Activated naive CD4-positive, alpha-beta T cell treated with Interleukin-2 at 50 U/mL for 16 hours (primary cell): Measurements from ENCODE around the gene ZNF554.

Experiments used
- DNase-seq: peaks from one replicate; pipeline ENCODE4 v3.0.0-alpha.2; 2020

The ZNF554 gene

DNA sequence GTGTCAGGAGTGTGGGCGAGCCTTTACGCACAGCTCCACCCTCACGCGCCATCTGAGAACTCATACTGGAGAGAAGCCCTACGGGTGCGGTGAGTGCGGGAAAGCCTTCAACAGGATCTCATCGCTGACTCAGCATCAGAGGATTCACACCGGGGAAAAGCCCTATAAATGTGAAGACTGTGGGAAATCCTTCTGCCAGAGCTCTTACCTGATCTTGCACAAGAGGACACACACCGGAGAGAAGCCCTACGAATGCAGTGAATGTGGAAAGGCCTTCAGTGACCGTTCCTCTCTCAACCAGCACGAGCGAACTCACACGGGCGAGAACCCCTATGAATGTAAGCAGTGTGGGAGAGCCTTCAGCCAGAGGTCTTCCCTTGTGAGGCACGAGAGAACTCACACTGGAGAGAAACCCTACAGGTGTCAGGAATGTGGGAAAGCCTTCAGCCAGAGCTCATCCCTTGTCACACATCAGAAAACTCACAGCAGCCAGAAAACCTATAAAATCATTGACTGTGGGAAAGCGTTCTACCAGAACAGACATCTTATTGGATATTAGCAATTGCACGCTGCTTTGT lies 14.7 kb downstream of the ZNF554 start:
- DNase-seq, result no peak

DNA sequence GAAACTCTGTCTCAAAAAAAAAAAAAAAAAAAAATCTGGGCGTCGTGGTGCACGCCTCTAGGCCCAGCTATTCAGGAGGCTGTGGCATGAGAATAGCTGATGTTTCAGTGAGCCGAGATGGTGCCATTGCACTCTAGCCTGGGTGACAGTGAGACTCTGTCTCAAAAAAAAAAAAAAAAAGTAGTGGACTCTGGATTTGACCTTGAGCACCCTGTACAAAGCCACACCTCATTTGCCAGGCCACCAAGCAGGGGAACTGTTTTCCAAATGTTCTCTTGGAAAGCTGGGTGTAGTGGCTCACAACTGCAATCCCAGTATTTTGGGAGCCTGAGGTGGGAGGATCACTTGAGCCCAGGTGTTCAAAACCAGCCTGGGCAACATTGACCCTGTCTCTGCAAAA lies 17.8 kb downstream of the ZNF554 start:
- DNase-seq, result no peak

DNA sequence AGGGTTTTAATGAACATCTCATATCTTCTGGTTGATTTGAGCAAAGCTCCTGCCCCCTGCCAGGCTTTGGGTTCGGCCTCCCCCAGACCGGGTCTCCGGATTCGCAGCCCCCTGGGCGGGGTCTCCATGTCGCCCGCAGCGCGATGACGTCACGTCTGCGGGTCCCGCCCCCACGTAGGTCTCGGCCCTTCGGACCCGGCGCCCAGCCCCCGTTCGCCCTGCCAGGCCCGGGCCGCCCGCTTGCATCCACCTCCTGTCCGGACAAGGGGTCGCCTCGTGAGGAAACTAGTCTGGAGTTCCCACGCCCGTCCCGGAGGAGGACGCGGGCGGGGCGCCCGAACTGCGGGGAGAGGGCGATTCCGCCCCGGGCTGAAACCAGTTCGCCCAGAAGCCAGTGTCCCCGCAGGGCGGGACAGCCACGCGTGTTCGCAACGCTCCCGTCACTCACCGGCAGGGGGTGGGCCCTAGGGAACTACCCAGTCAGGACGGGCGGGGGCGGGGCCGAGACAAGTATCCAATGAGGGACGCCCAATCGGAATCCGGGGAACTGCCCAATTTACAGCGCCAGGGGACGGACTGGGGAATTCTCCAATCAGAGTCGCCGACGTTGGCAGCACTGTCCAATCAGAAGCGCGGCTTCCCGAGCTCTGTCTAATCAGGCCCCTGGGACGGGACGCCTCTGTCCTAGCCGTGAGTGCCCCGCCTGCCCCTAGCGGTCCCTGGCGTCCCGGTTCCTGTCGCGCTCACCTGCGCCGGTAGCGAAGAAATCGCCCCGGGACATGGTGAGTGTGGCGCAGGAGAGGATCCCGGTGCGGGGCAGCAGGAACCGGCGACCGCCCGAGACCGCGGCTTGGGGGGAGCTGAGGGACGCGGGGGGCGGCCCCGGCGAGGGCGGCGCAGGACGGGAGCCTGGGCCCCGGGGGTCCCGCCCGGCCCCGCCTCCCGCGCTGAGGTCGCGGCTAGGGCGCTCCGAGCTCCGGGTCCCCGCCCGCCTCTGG lies 21.4 kb downstream of the ZNF554 start, which contains the start of gene ZNF555:
Gene ZNF555 (plus strand): TSS at position 682 of the 998 bp plus-strand sequence. CDS start 98 bp downstream, at position 780.
- DNase-seq, result peak; percentile 98

DNA sequence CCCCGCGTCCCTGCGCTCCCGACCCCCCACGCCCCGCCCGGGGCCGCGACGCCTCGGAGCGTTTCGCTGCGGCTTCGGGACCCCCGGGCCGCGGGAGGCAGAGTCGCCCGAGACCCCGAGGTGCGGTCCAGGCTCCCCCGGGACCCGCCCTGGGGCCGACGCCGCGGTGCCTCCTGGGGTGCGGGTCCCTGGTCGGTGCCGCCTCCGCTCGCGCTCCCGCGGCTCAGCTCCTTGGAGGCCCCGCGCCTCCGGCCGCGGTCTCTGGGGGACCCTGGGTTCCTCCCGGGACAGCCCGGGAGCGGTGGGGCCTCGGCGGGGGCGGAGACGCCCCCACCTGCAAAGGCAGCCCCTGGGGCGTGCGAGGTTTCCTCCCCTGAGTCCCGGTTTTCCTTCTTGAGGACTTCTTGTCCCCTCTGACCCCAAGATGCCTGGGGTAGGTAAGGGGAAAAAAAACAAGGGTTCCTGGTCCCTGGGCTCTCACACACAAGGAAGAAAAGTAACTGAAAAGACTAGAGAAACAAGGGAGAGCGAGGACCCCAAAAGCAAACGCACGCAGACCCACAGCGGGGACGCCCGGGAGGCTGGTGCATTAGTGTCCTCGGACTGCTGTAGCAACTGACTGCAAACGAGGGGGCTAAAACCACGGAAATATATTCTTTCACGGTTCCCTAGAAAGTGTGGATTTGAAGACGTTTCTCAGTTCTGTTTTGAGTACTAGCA lies 22.3 kb downstream of the ZNF554 start:
- no peak for DNase-seq

DNA sequence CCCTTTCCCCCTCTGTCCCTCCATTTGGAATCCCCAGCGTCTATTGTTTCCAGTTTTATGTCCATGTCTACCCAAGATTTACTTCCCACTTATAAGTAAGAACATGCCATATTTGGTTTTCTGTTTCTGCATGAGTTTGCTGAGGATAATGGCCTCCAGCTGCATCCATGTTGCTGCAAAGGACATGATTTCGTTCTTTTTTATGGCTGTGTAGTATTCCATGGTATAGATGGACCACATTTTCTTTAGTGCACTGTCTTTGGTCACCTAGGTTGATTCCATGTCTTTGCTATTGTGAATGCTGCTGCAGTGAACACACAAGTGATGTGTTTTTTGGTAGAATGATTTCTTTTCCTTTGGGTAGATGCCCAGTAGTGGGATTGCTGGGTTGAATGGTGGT lies 25.4 kb downstream of the ZNF554 start:
- no peak for DNase-seq

DNA sequence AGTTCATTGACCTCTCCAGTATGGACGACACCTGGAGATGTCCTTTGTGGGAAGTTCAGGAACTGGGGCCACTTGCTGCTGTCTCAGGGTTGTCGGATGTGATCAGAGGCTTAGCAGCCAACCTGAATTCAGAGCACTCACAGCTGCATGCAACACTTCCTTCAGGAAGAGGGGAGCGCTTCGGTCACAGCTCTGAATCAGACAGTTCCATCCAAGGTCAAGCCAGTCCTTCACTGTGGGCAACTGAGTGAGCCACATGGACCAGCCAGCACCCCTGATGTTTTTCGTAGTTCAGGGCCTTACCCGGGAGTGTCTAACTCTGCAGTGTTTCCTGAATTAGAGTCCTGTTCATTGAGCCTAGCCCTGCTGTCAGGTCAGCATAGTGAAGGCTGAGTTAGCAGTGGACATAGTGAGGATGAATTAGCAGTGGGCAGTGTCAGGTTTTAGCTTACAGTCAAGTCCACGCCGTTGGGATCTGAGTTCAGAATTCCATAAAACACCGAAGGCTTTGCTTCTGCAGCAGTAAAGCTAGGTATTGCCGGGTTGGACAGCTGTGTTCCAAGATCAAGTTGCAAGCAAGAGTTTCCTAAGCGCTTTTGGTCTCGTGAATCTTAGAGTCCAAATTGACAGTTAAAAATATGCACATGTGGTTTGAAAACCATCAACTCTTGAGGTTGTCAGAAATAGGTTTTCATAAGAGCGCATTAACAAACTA lies 26.7 kb downstream of the ZNF554 start:
- DNase-seq, result no peak

DNA sequence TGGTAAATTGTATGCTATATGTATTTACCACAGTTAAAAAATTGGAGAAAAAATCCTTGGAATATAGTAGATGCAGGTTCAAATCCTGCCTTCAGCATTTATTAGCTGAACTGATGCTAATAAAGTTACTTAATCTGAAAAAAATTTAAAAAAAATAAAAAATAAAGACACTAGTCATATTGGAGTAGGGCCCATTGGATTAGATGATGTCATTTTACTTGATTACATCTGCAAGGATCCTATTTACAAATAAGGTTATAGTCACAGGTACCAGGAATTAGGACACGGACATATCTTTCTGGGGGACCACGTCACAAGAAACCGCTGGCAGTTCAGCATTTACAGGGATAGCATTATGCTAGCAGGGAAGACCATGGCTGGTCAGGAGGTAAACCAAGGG lies 27.8 kb downstream of the ZNF554 start:
- DNase-seq, result no peak

DNA sequence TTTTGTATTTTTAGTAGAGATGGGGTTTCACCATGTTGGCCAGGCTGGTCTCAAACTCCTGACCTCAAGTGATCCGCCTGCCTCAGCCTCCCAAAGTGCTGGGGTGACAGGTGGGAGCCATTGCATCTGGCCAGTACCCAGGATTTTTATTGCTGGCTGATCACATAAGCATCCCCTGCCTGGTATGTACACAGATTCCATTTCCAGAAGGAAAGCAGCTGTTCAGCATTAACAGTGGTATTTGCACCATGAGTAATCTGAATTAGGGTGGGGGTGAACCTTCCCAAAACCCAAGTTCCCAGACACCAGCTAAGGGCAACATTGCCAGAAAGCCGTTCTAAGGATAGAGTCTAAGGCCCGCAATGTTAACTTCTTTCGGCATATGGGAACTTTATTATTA lies 28.9 kb downstream of the ZNF554 start:
- DNase-seq, result no peak

DNA sequence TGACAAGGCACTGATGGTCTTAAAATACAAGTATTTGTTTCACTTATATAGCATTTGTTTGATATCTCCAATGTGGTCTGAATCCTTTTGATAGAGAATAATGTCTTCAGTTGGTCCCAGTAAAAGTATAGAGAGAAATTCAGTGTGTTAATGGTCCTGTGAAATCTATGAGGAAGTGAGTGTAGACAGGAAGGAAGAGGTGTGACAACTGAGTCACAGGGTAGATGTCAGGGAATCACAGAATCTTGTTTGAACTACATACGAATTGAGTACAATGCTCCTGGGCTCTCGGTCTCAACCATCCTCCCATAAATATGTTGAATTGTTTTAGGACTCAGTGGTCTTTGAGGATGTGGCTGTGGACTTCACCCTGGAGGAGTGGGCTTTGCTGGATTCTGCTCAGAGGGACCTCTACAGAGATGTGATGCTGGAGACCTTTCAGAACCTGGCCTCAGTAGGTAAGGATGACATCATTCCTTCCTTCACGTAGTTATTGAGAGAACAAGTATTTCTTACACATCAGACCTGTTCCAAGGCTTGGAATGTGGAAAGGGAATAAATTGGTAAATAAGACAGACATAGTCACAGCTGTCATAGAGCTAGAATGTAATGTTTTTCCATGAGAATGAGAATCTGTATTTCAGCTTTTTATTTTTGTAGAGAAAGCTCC lies 30.7 kb downstream of the ZNF554 start:
- no peak for DNase-seq

DNA sequence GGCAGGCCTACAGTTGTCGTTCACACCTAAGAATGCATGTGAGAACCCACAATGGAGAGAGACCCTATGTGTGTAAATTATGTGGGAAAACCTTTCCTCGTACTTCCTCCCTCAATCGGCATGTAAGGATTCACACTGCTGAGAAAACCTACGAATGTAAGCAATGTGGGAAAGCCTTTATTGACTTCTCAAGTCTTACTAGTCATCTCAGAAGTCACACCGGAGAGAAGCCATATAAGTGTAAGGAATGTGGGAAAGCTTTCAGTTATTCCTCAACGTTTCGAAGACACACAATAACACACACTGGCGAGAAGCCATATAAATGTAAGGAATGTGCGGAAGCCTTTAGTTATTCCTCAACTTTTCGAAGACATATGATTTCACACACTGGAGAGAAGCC lies 32.9 kb downstream of the ZNF554 start:
- no peak for DNase-seq

DNA sequence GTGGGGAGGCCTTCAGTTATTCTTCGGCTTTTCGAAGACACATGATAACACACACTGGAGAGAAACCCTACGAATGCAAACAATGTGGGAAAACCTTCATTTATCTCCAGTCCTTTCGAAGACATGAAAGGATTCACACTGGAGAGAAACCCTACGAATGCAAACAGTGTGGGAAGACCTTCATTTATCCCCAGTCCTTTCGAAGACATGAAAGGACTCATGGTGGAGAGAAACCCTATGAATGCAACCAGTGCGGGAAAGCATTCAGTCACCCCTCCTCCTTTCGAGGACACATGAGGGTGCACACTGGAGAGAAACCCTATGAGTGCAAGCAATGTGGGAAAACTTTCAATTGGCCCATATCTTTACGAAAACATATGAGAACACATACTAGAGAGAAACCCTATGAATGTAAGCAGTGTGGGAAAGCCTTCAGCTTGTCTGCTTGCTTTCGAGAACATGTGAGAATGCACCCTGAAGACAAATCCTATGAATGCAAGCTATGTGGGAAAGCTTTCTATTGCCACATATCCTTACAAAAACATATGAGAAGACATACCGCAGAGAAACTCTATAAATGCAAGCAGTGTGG lies 33.4 kb downstream of the ZNF554 start:
- no peak for DNase-seq

DNA sequence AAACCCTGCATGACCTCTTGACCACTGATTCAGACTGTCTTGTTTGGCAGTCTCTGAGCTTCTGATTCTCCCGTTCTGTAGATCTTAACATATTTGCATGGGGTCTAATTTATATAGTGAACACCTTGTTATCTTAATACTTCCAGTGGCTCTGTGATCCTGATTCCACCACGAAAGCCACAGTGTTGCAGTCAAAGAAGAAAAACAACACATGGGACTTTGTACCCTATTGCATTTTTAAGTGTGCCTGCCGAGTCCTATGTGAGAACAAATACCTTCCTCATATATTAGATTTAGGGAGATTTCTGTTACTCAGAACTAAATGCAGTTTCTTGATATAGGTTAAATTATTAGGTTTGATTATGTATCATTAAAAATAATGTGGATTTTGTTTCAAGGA lies 35.2 kb downstream of the ZNF554 start:
- DNase-seq, result no peak

DNA sequence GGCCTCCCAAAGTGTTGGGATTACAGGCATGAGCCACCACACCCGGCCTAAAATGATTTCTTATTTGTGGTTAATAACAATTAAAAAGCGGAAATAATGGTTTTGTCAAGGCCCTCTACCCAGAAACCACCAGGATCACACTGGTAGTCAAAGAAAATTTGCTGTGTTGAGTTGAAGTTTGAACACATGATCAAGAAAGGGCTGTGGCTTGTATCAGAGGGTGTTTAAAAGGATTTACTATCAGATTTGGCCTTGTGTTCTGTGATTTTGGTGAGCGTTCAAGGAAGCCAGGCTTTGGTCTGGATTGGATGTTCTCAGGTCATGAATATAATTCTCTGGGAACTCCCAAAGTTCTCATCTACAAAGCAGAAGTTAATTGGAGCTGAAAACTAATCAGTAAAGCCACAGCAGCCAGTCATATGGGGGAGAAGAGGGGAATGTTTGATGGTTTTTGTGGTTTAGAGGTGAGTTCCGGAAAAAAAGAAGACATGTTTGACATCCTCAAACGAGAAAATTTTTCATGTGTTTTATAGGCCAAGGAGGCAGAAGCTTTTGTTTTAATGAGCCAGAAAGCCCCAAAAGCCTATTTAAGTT lies 36.9 kb downstream of the ZNF554 start:
- no peak for DNase-seq

DNA sequence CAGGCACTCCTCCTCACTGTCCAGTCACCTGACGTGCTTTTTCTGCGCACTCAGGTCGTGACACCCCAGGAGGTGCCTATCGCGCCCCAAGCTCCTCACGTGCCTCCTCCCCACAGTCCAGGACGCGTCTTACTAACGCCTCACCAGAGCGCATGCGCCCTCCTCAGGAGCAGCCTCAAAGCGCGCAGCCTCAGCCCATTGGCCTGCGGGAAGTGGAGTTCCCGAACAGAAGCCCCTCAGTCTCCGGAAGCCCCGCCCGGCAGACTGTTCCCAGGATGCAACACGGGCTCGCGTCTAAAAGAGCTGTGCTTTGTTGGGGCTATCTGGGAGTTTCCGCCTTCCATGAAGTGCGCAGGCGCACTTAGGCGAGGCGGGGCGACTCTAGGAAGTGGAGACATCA lies 39.2 kb downstream of the ZNF554 start:
- DNase-seq, result no peak

DNA sequence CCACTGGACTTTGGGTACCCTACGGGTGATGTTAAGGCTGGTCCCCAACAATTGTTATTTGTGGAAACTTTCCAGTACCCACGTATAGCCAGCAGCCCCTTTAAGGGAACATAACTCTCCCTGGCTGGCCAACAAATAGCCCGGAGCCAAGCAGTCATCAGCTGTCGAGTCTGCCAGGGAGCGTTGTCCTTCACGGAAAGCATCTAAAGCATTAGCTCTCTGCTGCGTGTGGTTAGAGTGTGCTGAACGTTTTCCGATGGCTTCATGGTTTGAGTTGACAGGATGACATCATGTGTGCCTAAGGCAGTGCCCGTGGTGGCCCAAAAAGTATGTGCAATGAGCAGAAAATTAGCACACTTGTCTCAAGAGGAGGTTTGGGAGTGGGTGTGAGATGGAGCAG lies 44.1 kb downstream of the ZNF554 start:
- no peak for DNase-seq

DNA sequence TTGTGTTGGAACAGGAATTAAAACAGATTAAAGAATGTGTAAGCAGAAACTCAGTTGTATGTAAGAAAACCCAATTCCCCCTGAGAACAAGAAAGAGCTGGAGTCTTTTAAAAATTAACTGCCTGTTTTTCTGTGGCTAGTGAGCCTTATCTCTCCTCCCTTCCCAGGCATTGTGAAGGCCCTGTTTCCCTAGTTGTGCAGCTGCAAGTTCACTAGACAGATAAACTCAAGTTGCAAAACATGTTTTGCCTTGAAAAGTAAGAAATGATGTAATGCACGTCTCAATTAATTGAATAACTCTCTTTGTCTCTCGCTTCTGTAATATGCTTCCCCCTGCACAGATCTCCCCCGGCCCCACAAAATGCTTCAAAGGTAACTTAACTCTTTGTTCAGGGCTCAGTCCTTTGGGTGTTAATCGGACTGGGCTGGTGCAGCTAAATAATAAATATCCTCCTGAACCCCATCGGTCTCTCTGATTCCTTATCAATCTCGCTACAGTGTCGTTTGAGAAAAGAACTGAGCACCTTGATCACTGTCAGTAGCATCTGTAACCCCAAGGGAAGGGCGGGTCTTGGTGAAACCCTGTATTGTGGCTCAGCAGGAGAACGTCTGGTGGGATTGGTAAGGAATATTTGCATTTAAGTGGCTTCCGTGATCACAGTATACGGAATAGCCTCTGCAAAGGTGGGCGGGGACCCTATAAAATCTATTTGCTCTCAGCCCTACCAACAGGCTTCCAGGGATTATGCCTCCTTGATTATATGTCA lies 45.8 kb downstream of the ZNF554 start:
- DNase-seq, result no peak

DNA sequence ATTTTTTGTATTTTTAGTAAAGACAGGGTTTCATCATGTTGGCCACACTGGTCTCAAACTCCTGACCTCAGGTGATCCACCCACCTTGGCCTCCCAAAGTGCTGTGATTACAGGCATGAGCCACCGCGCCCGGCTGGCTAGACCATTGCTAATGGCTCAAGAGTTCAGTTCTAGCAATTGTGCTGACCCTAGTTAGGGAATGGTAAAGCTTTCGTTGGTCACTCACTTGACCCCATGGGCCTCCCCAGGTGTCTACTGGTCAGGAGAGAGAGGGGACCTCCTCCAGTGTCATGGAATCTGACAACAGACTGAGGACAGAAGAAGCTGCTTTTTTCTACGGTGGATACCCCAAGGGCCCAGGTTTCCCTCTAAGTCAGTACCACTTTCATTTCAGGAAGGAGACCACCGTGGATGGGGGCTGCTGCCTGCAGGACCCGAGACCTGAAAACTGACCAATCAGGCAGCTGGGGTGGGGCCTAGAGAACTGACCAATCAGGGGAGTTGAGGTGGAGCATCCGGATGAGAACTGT lies 46.9 kb downstream of the ZNF554 start:
- no peak for DNase-seq

DNA sequence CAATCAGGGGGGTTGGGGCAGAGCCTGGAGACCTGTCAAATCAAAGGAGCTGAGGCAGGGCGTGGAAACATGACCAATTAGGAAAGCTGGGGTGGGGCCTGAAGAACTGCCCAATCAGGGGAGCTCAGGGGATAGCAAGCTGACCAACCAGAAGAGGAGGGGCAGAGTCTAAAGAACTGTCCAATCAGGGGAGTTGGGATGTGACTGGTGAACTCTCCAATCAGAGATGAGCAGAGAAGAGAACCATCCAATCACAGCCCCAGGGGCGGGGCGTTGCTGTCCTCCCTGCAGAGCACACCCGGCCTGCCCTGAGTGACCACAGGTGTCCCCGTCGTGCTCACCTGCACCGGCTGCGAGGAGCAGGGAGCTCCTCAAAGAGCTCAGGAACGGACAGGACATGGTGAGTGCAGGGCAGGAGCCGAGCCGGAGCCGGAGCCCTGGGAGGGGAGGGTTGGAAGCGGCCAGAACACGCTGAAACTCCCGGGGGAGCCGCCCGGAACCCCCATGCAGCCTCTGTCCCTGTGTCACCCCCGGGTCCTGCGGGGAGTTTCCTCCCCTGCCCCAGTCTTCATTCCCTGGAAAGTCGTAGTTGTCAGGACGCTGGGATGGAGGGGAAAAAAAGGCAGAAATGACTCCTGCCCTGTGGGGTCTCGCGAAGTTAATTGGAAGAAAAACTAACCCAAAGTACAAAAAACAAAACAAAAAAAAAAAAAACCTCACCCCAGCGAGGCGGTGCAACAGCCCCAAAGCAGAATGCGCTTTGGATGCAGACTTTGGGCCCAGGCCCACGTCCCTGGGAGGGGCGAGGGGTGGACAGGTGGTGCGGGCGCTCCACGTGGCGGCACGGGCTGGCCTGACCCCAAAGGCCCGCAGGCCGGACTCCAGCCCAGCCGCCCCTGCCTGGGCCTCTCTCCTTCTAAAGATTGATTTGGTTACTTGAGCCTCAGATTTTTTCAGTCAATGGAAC lies 47.6 kb downstream of the ZNF554 start, which contains the start of gene ZNF556:
Gene ZNF556 (plus strand): TSS at position 311 of the 967 bp plus-strand sequence. CDS start 87 bp downstream, at position 398.
- DNase-seq, result no peak

DNA sequence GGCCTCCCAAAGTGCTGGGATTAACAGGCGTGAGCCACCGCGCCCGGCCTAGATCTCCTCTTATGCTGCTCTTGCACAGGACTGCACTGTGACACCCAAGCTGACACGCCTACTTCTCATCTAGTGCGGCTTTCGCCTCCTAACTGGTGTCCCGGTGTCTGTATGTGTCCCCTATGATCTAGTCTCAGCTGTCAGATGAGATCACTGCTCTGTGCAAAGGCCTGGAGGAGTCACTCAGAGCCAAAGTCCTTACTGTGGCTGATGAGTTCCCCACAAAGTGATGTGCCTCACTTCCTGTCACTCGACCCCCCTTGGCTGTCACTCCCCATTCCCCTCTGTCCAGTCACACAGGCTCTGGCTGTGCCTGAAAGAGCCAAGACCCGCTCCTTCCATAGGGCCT lies 50.0 kb downstream of the ZNF554 start:
- DNase-seq, result no peak
